Pancreas (tissue), 10 donors: ENCODE results near the gene STIP1. TPM values are rescaled to one million over a fixed set of nuclear protein-coding genes. Genes with fewer than 3 reads are reported as not detected.

Experiments used
- ATAC-seq, 4 donors: fragments of 200-7000 bp; cut with Tn5 transposase; one replicate each; pipeline versions ENCODE4 v1.8.0 to v1.9.1; 2020; ENCODE audit warnings: mild to moderate bottlenecking in 4 of 4, moderate library complexity in 4 of 4
- DNase-seq, 6 donors: peaks; one replicate each; pipeline ENCODE4 v3.0.0-alpha.2; 2020
- FAIRE-seq: peaks from 2 replicates; lab custom pipeline; 2012; peaks lifted over from hg19 to GRCh38; lab: Jason Lieb, UNC
- H3K27ac ChIP-seq, 4 donors: fragments of 200-600 bp; sonication (generic); 1 replicate in 3 of 4; 2 replicates in 1 of 4; pipeline versions ENCODE4 v1.5.0 to v1.8.0; 2020
- H3K27me3 ChIP-seq, 4 donors: fragments of 200-600 bp; one replicate each; pipeline ENCODE4 v1.8.0; 2021
- H3K36me3 ChIP-seq, 3 donors: fragments of 200-600 bp; sonication (generic) in 1 of 3; one replicate each; pipeline versions ENCODE4 v1.5.0 to v1.8.0; 2020 to 2021
- H3K4me1 ChIP-seq, 3 donors: fragments of 200-600 bp; one replicate each; pipeline ENCODE4 v1.8.0; 2021
- H3K4me3 ChIP-seq, 4 donors: fragments of 200-600 bp; sonication (generic) in 2 of 4; one replicate each; pipeline versions ENCODE4 v1.5.0 to v1.8.0; 2020 to 2021
- H3K9me3 ChIP-seq, 4 donors: fragments of 200-600 bp; one replicate each; pipeline ENCODE4 v1.8.0; 2021
- CTCF ChIP-seq, 4 donors: fragments of 200-600 bp; sonication (generic) in 3 of 4; IDR thresholded peaks; one replicate each; pipeline versions ENCODE4 v1.5.0 to v1.8.0; 2021; ENCODE audit warnings: antibody characterized with exemption in 4 of 4
- WGBS, 2 donors: extraction: QIAGEN DNeasy Blood & Tissue Kit; methylation state at CpG; one replicate each; pipeline ENCODE4 v1.1.7; 2013; 5-methylcytosine and 5-hydroxymethylcytosine counted together
- intact Hi-C, 3 donors: fragments of 100-400 bp; cut with DNase I; formaldehyde crosslinking; loops; one replicate each; pipeline versions ENCODE4 v1.11.1 to v1.14.2; 2022
- polyA plus RNA-seq, 2 donors: library from polyadenylated mRNA; stranded (reverse); fragments of 200-250 nt; gene quantifications; one replicate each; pipeline ENCODE4 v1.2.3, GENCODE V29; 2013
- total RNA-seq, 6 donors: library from RNA; stranded (reverse); fragmentation: NEBNext Ultra II Directional in 4 of 6; extraction: Animal tissue kit (Norgen Biotek cat#: 25700) in 4 of 6; gene quantifications; one replicate each; pipeline versions ENCODE4 v1.2.1 to v1.2.4, GENCODE V29; 2021 to 2023
- donor health status: healthy with polysubstance abuse.
- donor health status: DM: no; HTN: no; CAD: no; lungs with moderate emphysema.
- donor health status: DM: no; HTN: no; CAD: no.
- donor health status: control.
- donor health status: control.
- donor health status: Bipolar disorder and iron deficiency.
- donor health status: DM: yes; HTN: yes; CAD: no.
- donor health status: DM: no; HTN: no; CAD: no.
- donor health status: DM: no; HTN: no; CAD: no.
- donor health status: DM: yes; HTN: yes; CAD: no.

STIP1 gene
- total and polyA plus RNA-seq, 8 donors: 23.7 to 73.0 (median 37.8) TPM

GRCh38 chr11:64219354-64219684, 33.3 kb downstream of the STIP1 start:
- Histone ChIP-seq H3K4me3 (no peak overlapping the region), H3K9me3 (no peaks in the 10 kb centered on the region), H3K36me3 (no peaks in the 10 kb centered on the region), H3K27me3 (no peaks in the 10 kb centered on the region), H3K4me1 (peaks cover 10 to 16% (median 14%) of the 10 kb centered on the region in 3 donors), H3K27ac (peak overlapping the region in 2 of 4 donors; percentile 33 to 59)
- peak in 2 of 6 donors; percentile 63 to 84 for DNase-seq
- peak in 1 of 4 donors; percentile 8 for ATAC-seq
- WGBS, 2 donors: 52 to 55% methylated on average over 7 of the region's 7 CpGs
- no peak for TF ChIP-seq CTCF (IDR thresholded peaks at IDR 0.05)
- FAIRE-seq: no peak
- intact Hi-C loops: no loop called here

- 88 to 92% methylated on average over 9 to 10 of the region's 10 CpGs for WGBS, 2 donors
Observed at GRCh38 chr11:64219755-64220154, 33.8 kb downstream of the STIP1 start.

GRCh38 chr11:64220271-64220670, 34.3 kb downstream of the STIP1 start:
- no peak for FAIRE-seq
- no peak for TF ChIP-seq CTCF (IDR thresholded peaks at IDR 0.05)

More at GRCh38 chr11:64219755-64220154, 33.8 kb downstream of the STIP1 start:
- no peak for FAIRE-seq
- Histone ChIP-seq H3K36me3 (no peaks in the 10 kb centered on the region), H3K27ac (no peak overlapping the region), H3K9me3 (no peaks in the 10 kb centered on the region), H3K4me3 (no peak overlapping the region), H3K4me1 (peaks cover 10 to 16% (median 14%) of the 10 kb centered on the region in 3 donors), H3K27me3 (no peaks in the 10 kb centered on the region)
- intact Hi-C loops: no loop called here
- ATAC-seq: no peak
- TF ChIP-seq CTCF (IDR thresholded peaks at IDR 0.05): no peak
- DNase-seq: peak in 2 of 6 donors; percentile 18 to 70

GRCh38 chr11:64220798-64221197, 34.8 kb downstream of the STIP1 start:
- Histone ChIP-seq H3K4me1 (peaks cover 15 to 21% (median 16%) of the 10 kb centered on the region in 3 donors), H3K27ac (no peak overlapping the region), H3K9me3 (no peaks in the 10 kb centered on the region), H3K4me3 (no peak overlapping the region), H3K27me3 (no peaks in the 10 kb centered on the region), H3K36me3 (no peaks in the 10 kb centered on the region)
- ATAC-seq (no peak), FAIRE-seq (no peak), DNase-seq (peak in 3 of 6 donors; percentile 15 to 76 (median 53))
- intact Hi-C loops: no loop called here
- TF ChIP-seq CTCF (IDR thresholded peaks at IDR 0.05): no peak
- 88% methylated on average over 14 of the region's 14 CpGs for WGBS, 2 donors

More at GRCh38 chr11:64220271-64220670, 34.3 kb downstream of the STIP1 start:
- no peak for ATAC-seq
- Histone ChIP-seq H3K4me3 (no peak overlapping the region), H3K9me3 (no peaks in the 10 kb centered on the region), H3K36me3 (no peaks in the 10 kb centered on the region), H3K27ac (no peak overlapping the region), H3K4me1 (peaks cover 13 to 19% (median 16%) of the 10 kb centered on the region in 3 donors), H3K27me3 (no peaks in the 10 kb centered on the region)
- intact Hi-C loops: no loop called here
- 87% methylated on average over 16 to 17 of the region's 17 CpGs for WGBS, 2 donors
- DNase-seq: peak in 2 of 6 donors; percentile 14 to 71

GRCh38 chr11:64222651-64223000, 36.7 kb downstream of the STIP1 start:
- 40 to 53% methylated on average over 8 to 9 of the region's 9 CpGs for WGBS, 2 donors
- ATAC-seq: no peak
- intact Hi-C loops: no loop called here
- Histone ChIP-seq H3K4me3 (no peak overlapping the region), H3K27ac (no peak overlapping the region), H3K9me3 (no peaks in the 10 kb centered on the region), H3K36me3 (no peaks in the 10 kb centered on the region), H3K4me1 (peaks cover 16 to 21% (median 19%) of the 10 kb centered on the region in 3 donors), H3K27me3 (no peaks in the 10 kb centered on the region)
- TF ChIP-seq CTCF (IDR thresholded peaks at IDR 0.05): no peak
- no peak for FAIRE-seq
- no peak for DNase-seq
